ENCODE data around the gene SENP7. TPM values are rescaled to one million over a fixed set of nuclear protein-coding genes. Genes with fewer than 3 reads are reported as not detected.

The SENP7 gene
- total RNA-seq, 1 donor = 24.0 TPM

DNA sequence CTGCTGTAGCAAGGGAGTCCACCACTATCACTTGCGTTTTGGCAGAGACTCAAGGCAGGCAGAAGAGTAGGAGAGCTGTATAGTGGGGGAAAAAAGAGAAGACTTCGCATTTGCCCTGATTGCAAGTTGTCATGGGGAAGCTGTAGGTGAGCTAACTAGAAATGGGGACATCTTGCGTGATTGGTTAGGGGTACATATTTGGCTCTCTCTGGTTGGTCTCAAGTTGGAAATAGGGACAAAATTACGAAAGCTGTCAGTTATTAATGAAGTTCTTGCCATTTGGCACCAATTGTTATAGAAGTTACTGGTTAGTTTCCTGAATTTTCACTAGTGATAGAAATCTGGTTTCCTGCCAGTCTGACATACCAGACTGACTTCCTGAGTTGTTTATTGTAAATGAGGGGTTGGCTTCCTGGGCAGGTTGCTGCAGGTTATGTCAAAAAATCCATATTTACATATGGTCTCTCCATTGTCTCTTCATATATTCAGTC, 8.2 kb upstream of the SENP7 start:
- no peak for DNase-seq (ENCODE audit: low read depth)
- no peak overlapping the region for H3K4me3 ChIP-seq (ENCODE audit: low read depth, low read length)
- TF ChIP-seq, protein P1, sequence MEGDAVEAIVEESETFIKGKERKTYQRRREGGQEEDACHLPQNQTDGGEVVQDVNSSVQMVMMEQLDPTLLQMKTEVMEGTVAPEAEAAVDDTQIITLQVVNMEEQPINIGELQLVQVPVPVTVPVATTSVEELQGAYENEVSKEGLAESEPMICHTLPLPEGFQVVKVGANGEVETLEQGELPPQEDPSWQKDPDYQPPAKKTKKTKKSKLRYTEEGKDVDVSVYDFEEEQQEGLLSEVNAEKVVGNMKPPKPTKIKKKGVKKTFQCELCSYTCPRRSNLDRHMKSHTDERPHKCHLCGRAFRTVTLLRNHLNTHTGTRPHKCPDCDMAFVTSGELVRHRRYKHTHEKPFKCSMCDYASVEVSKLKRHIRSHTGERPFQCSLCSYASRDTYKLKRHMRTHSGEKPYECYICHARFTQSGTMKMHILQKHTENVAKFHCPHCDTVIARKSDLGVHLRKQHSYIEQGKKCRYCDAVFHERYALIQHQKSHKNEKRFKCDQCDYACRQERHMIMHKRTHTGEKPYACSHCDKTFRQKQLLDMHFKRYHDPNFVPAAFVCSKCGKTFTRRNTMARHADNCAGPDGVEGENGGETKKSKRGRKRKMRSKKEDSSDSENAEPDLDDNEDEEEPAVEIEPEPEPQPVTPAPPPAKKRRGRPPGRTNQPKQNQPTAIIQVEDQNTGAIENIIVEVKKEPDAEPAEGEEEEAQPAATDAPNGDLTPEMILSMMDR (IDR thresholded peaks at IDR 0.05; ENCODE audit: insufficient read depth, low read length) = no peak

- H3K4me3 ChIP-seq (ENCODE audit: low read depth, low read length) = no peak overlapping the region
- TF ChIP-seq, protein P1 (IDR thresholded peaks at IDR 0.05; ENCODE audit: insufficient read depth, low read length) = no peak
- DNase-seq (ENCODE audit: low read depth) = no peak
Observed at GRCh38 chr3:101519685-101520365, 6.8 kb upstream of the SENP7 start.

GRCh38 chr3:101518421-101518871, 5.4 kb upstream of the SENP7 start:
- TF ChIP-seq, protein P1 (IDR thresholded peaks at IDR 0.05; ENCODE audit: insufficient read depth, low read length) = no peak
- no peak overlapping the region for H3K4me3 ChIP-seq (ENCODE audit: low read depth, low read length)
- no peak for DNase-seq (ENCODE audit: low read depth)

GRCh38 chr3:101513419-101513986, 491 bp upstream of the SENP7 start:
- no peak for DNase-seq (ENCODE audit: low read depth)
- peak overlapping the region; percentile 86 for H3K4me3 ChIP-seq (ENCODE audit: low read depth, low read length)
- TF ChIP-seq, protein P1 (IDR thresholded peaks at IDR 0.05; ENCODE audit: insufficient read depth, low read length) = no peak

DNA sequence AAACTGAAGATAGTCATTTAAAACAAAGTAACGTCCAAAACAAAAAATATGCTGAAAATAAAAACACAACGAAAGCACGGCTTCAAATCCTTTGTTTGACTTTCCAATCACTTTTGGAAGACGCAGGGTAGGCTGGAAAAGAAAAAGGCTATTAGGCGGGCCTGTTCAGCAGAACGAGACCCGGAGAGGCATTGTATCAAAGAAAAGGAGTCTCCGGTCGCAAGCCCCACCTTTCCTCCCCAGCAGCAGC, 691 bp downstream of the SENP7 start:
- TF ChIP-seq, protein P1 (IDR thresholded peaks at IDR 0.05; ENCODE audit: insufficient read depth, low read length) = no peak
- no peak for DNase-seq (ENCODE audit: low read depth)
- peak overlapping the region; percentile 86 for H3K4me3 ChIP-seq (ENCODE audit: low read depth, low read length)

- TF ChIP-seq, protein P1 (IDR thresholded peaks at IDR 0.05; ENCODE audit: insufficient read depth, low read length) = no peak
- DNase-seq (ENCODE audit: low read depth) = peak; percentile 38
- no peak overlapping the region for H3K4me3 ChIP-seq (ENCODE audit: low read depth, low read length)
Observed at GRCh38 chr3:101509811-101510210, 3.2 kb downstream of the SENP7 start.

Data from fibroblast of the aortic adventitia (primary cell).